Endothelial cell of umbilical vein (primary cell): ENCODE data around the gene SLC10A7. TPM values are rescaled to one million over a fixed set of nuclear protein-coding genes. Genes with fewer than 3 reads are reported as not detected.

ENCODE experiments used
- BruUV-seq: library from RNA; stranded (reverse); fragments of 400-500 nt; replicated peaks from 2 replicates; lab custom pipeline; 2021; lab: Mats Ljungman, UMichigan
- CTCF ChIA-PET: fragments of 300-600, 350-600 bp; sonication (Branson Sonifier 250); formaldehyde crosslinking; loops from one replicate; lab custom pipeline; 2021; ENCODE audit warnings: antibody characterized with exemption, inconsistent platforms; lab: Charles Lee
- POLR2A ChIA-PET: fragments of 300-600, 350-600 bp; sonication (Branson Sonifier 250); formaldehyde crosslinking; loops from one replicate; lab custom pipeline; 2021; ENCODE audit warnings: antibody characterized with exemption, inconsistent platforms; lab: Charles Lee
- DNase-seq: peaks from one replicate; pipeline ENCODE4 v3.0.0-alpha.2; 2011; ENCODE audit warnings: low read depth, low spot score
- FAIRE-seq: peaks from 2 replicates; lab custom pipeline; 2011; peaks lifted over from hg19 to GRCh38; lab: Jason Lieb, UNC
- H2AFZ ChIP-seq: 2 replicates; pipeline ENCODE4 v1.6.0; 2012; ENCODE audit warnings: low read depth, low read length, control low read depth, inconsistent platforms
- H3K27ac ChIP-seq: 2 replicates; pipeline ENCODE4 v1.5.1; 2011; ENCODE audit warnings: low read depth, mild to moderate bottlenecking, control low read depth, low read length, moderate library complexity; ENCODE audit not compliant: insufficient read depth
- H3K27me3 ChIP-seq, 2 experiments: 2 replicates each; pipeline versions ENCODE4 v1.6.0 to v1.6.1; 2011; ENCODE audit warnings: low read length in 2 of 2, mixed read lengths in 1 of 2; ENCODE audit not compliant: control insufficient read depth in 2 of 2, insufficient read depth in 2 of 2
- H3K36me3 ChIP-seq, 2 experiments: 2 replicates in 1 of 2; 3 replicates in 1 of 2; pipeline ENCODE4 v1.5.1; 2011; ENCODE audit warnings: low read length in 2 of 2, mild to moderate bottlenecking in 1 of 2, moderate library complexity in 1 of 2; ENCODE audit not compliant: control insufficient read depth in 2 of 2, insufficient read depth in 2 of 2; ENCODE audit errors: extremely low read depth in 1 of 2
- H3K4me1 ChIP-seq: 3 replicates; pipeline ENCODE4 v1.5.1; 2011; ENCODE audit warnings: mild to moderate bottlenecking, low read length; ENCODE audit not compliant: control insufficient read depth, insufficient read depth; ENCODE audit errors: extremely low read depth
- H3K4me2 ChIP-seq: 2 replicates; pipeline ENCODE4 v1.6.1; 2011; ENCODE audit warnings: low read length, control low read depth, mixed read lengths; ENCODE audit not compliant: insufficient read depth
- H3K4me3 ChIP-seq, 3 experiments: fragments of 200-600 bp in 1 of 3; sonication (generic), shearing (Covaris generic) in 1 of 3; replicated peaks in 1 of 3; 2 replicates each; pipeline ENCODE4 v1.5.1; 2011 to 2016; ENCODE audit warnings: control low read depth in 3 of 3, low read length in 3 of 3, mild to moderate bottlenecking in 2 of 3, inconsistent platforms in 1 of 3, low read depth in 1 of 3, moderate library complexity in 1 of 3; ENCODE audit not compliant: insufficient read depth in 1 of 3
- H3K79me2 ChIP-seq: 2 replicates; pipeline ENCODE4 v1.6.0; 2012; ENCODE audit warnings: low read length, inconsistent platforms; ENCODE audit not compliant: control insufficient read depth, insufficient read depth
- H3K9ac ChIP-seq: replicated peaks from 2 replicates; pipeline ENCODE3; 2011; ENCODE audit warnings: low read length, control low read depth; ENCODE audit not compliant: insufficient read depth; ENCODE audit errors: extremely low read depth
- H3K9me1 ChIP-seq: replicated peaks from 3 replicates; pipeline ENCODE4 v1.6.0; 2011; ENCODE audit warnings: mild to moderate bottlenecking, low read length; ENCODE audit not compliant: control insufficient read depth, insufficient read depth; ENCODE audit errors: extremely low read depth
- H3K9me3 ChIP-seq: replicated peaks from 2 replicates; pipeline ENCODE4 v1.5.1; 2012; ENCODE audit warnings: low read length, inconsistent platforms; ENCODE audit not compliant: control insufficient read depth, insufficient read depth
- H4K20me1 ChIP-seq: replicated peaks from 2 replicates; pipeline ENCODE3; 2011; ENCODE audit warnings: mild to moderate bottlenecking, low read length; ENCODE audit not compliant: control insufficient read depth, insufficient read depth; ENCODE audit errors: extremely low read depth
- CTCF ChIP-seq, 2 donors: IDR thresholded peaks; 1 replicate in 1 of 2; 2 replicates in 1 of 2; pipeline ENCODE4 v1.5.1; 2011; ENCODE audit warnings: low read length in 2 of 2, mild to moderate bottlenecking in 2 of 2, moderate library complexity in 2 of 2, control low read depth in 1 of 2, inconsistent platforms in 1 of 2, low read depth in 1 of 2; ENCODE audit not compliant: insufficient read depth in 1 of 2; ENCODE audit errors: extremely low read depth in 1 of 2
- EZH2 ChIP-seq: IDR thresholded peaks from 2 replicates; pipeline ENCODE4 v1.6.1; 2012; ENCODE audit warnings: borderline replicate concordance, low read depth, mild to moderate bottlenecking, moderate library complexity, low read length, inconsistent platforms; ENCODE audit not compliant: severe bottlenecking
- FOS ChIP-seq: IDR thresholded peaks from 2 replicates; pipeline ENCODE4 v1.6.1; 2011; ENCODE audit warnings: mild to moderate bottlenecking, low read length, moderate library complexity, borderline replicate concordance; ENCODE audit not compliant: insufficient read depth
- GATA2 ChIP-seq: IDR thresholded peaks from 2 replicates; pipeline ENCODE4 v1.7.0; 2011; ENCODE audit warnings: low read depth, mild to moderate bottlenecking, moderate library complexity, mixed read lengths, low read length; ENCODE audit not compliant: insufficient read length, insufficient read depth
- JUN ChIP-seq: IDR thresholded peaks from 2 replicates; pipeline ENCODE4 v1.6.1; 2011; ENCODE audit warnings: borderline replicate concordance, low read depth; ENCODE audit not compliant: insufficient read length, insufficient read depth
- MYC ChIP-seq: IDR thresholded peaks from one replicate; pipeline ENCODE4 v1.6.1; 2011; ENCODE audit warnings: mild to moderate bottlenecking, low read depth, low read length
- POLR2A ChIP-seq: IDR thresholded peaks from 2 replicates; pipeline ENCODE4 v1.6.1; 2012; ENCODE audit warnings: low read depth, mild to moderate bottlenecking, control low read depth, low read length
- POLR2AphosphoS5 ChIP-seq: IDR thresholded peaks from 2 replicates; pipeline ENCODE4 v1.6.1; 2012; ENCODE audit warnings: low read depth, mild to moderate bottlenecking, control low read depth, low read length, moderate library complexity; ENCODE audit not compliant: insufficient read depth
- dilution Hi-C: fragments of 300-500 bp; cut with MboI; formaldehyde crosslinking; loops from one replicate; pipeline ENCODE4 v1.15.0; 2019; ENCODE audit warnings: low sequenced_read_pairs; ENCODE audit not compliant: extremely low pct_ligation_motif_present
- intact Hi-C: fragments of 100-400 bp; cut with micrococcal nuclease; formaldehyde crosslinking; loops from one replicate; pipeline ENCODE4 v1.10.0; 2022
- polyA plus RNA-seq, 4 experiments: library from polyadenylated mRNA; depleted of rRNA in 3 of 4; stranded (reverse) in 3 of 4; unstranded in 1 of 4; fragments of >200 nt; gene quantifications; 2 replicates each; pipeline versions ENCODE4 v1.2.1 to v1.2.3, GENCODE V29; 2011 to 2012; ENCODE audit warnings: missing spikeins in 1 of 4
- total RNA-seq: library from RNA; stranded (reverse); gene quantifications from 2 replicates; pipeline ENCODE4 v1.2.3, GENCODE V29; 2021
- TF ChIP-seq, protein P1 (sequence below): IDR thresholded peaks from 2 replicates; pipeline ENCODE4 v1.6.1; 2011; ENCODE audit not compliant: insufficient read depth, insufficient read length

Gene SLC10A7
- total and polyA plus RNA-seq, 2 donors (not counting 3 experiments of a cell fraction or from before 2014, with no cell fraction given): 13.6 to 20.4 TPM

DNA sequence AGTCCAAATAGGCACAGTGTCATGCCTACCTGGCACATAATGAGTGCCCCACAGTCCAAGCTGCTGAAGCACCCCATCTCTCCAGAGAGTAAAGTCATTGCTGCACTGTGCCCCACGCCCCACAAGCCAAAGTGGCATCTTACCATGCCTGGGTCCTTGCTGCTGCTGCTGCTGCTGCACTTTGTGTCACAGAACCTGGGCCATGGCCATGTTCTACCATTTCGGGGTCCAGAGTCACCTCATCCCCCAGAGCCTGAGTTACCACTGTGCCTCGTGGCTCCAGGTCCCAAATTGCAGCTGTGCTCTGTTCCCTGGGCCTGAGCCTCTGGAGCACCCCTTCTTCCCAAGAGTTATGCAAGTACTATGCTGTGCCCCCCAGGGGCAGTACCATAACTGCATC, 40.5 kb downstream of the SLC10A7 start:
- POLR2A ChIA-PET: no interaction called here
- TF ChIP-seq, protein P1, sequence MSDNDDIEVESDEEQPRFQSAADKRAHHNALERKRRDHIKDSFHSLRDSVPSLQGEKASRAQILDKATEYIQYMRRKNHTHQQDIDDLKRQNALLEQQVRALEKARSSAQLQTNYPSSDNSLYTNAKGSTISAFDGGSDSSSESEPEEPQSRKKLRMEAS: no peak
- TF ChIP-seq POLR2AphosphoS5 (no peak), EZH2 (no peak), GATA2 (no peak), JUN (no peak), POLR2A (no peak), CTCF (IDR thresholded peaks at IDR 0.05; ENCODE audit: extremely low read depth in 1 of 2, insufficient read depth in 1 of 2, low read depth in 1 of 2, low read length in 2 of 2) (no peak), FOS (no peak), MYC (no peak)
- FAIRE-seq: no peak
- intact Hi-C loops (no loop called here), dilution Hi-C loops (no loop called here)
- H3K9me1 ChIP-seq: no peaks in the 10 kb centered on the region
- no peaks in the 10 kb centered on the region for H3K79me2 ChIP-seq
- H3K9ac ChIP-seq: no peak overlapping the region
- no peak for DNase-seq
- H2AFZ ChIP-seq: no peak overlapping the region
- CTCF ChIA-PET: no interaction called here
- no peak overlapping the region for H3K4me2 ChIP-seq
- H3K36me3 ChIP-seq: no peaks in the 10 kb centered on the region
- BruUV-seq: no TSS peak
- H3K4me3 ChIP-seq: no peak overlapping the region
- no peaks in the 10 kb centered on the region for H3K27me3 ChIP-seq
- H3K9me3 ChIP-seq: no peaks in the 10 kb centered on the region
- peaks cover 18% of the 10 kb centered on the region for H3K4me1 ChIP-seq
- H3K27ac ChIP-seq: no peak overlapping the region
- no peaks in the 10 kb centered on the region for H4K20me1 ChIP-seq
